K562 (cell line): ENCODE measurements around the gene IL17A. TPM values are rescaled to one million over a fixed set of nuclear protein-coding genes. Genes with fewer than 3 reads are reported as not detected.

ENCODE experiments used
- ATAC-seq: fragments of 200-7000 bp; cut with Tn5 transposase; 3 replicates; pipeline ENCODE4 v1.9.1; 2020; ENCODE audit warnings: moderate library complexity
- BruUV-seq: library from RNA; stranded (reverse); fragments of 400-500 nt; replicated peaks from 2 replicates; lab custom pipeline; 2021; lab: Mats Ljungman, UMichigan
- CTCF ChIA-PET: fragments of 300-600 bp; formaldehyde crosslinking; extraction: SDS; loops from one replicate; lab custom pipeline; 2021; ENCODE audit warnings: low intra/inter-chr PET ratio; lab: Yijun Ruan, JAX
- POLR2A ChIA-PET: fragments of 300-600, 350-650 bp; sonication (Branson Sonifier 250); formaldehyde crosslinking; extraction: SDS; loops from one replicate; lab custom pipeline; 2021; ENCODE audit warnings: antibody characterized with exemption, inconsistent platforms; lab: Yijun Ruan, JAX
- DNase-seq, 4 experiments: peaks; one replicate each; pipeline versions ENCODE4 v3.0.0 to v3.0.0-alpha.2; 2011 to 2018; ENCODE audit warnings: low spot score in 3 of 4, mixed read lengths in 3 of 4; ENCODE audit errors: extremely low read depth in 1 of 4
- FAIRE-seq: peaks from 2 replicates; lab custom pipeline; 2011; peaks lifted over from hg19 to GRCh38; lab: Jason Lieb, UNC
- H2AFZ ChIP-seq: 2 replicates; pipeline ENCODE4 v1.6.0; 2011; ENCODE audit warnings: low read depth, low read length, control low read depth, inconsistent platforms
- H3K27ac ChIP-seq: fragments of 200-600 bp; 3 replicates; pipeline ENCODE4 v1.8.0; 2011; ENCODE audit warnings: low read depth, mild to moderate bottlenecking, control low read depth, inconsistent platforms, low read length, moderate library complexity, mixed read lengths; ENCODE audit errors: extremely low read depth
- H3K27me3 ChIP-seq, 2 experiments: fragments of 300-600 bp in 1 of 2; 2 replicates in 1 of 2; 3 replicates in 1 of 2; pipeline versions ENCODE4 v1.6.0 to v1.8.0; 2011; ENCODE audit warnings: inconsistent platforms in 2 of 2, low read length in 2 of 2, mild to moderate bottlenecking in 1 of 2, mixed read lengths in 1 of 2, moderate library complexity in 1 of 2; ENCODE audit not compliant: control insufficient read depth in 2 of 2, insufficient read depth in 2 of 2
- H3K36me3 ChIP-seq: fragments of 300-600 bp; 3 replicates; pipeline ENCODE4 v1.8.0; 2011; ENCODE audit warnings: mild to moderate bottlenecking, low read length, inconsistent platforms; ENCODE audit not compliant: control insufficient read depth, insufficient read depth
- H3K4me1 ChIP-seq, 2 experiments: fragments of 200-600 bp in 1 of 2; replicated peaks in 1 of 2; 2 replicates in 1 of 2; 3 replicates in 1 of 2; pipeline versions ENCODE4 v1.5.1 to v1.8.0; 2011; ENCODE audit warnings: inconsistent platforms in 2 of 2, low read length in 2 of 2, mild to moderate bottlenecking in 1 of 2, mixed read lengths in 1 of 2, moderate library complexity in 1 of 2; ENCODE audit not compliant: control insufficient read depth in 2 of 2, insufficient read depth in 2 of 2
- H3K4me2 ChIP-seq: 2 replicates; pipeline ENCODE4 v1.6.1; 2011; ENCODE audit warnings: low read length, control low read depth, inconsistent platforms, mixed read lengths; ENCODE audit not compliant: insufficient read depth
- H3K4me3 ChIP-seq: fragments of 200-600 bp; sonication (generic), shearing (Covaris generic); 2 replicates; pipeline ENCODE4 v1.5.1; 2016; ENCODE audit warnings: control low read depth, inconsistent platforms
- H3K79me2 ChIP-seq: fragments of 200-600 bp; 3 replicates; pipeline ENCODE4 v1.8.0; 2011; ENCODE audit warnings: low read length, inconsistent platforms; ENCODE audit not compliant: control insufficient read depth, insufficient read depth
- H3K9ac ChIP-seq, 2 experiments: 2 replicates each; pipeline versions ENCODE4 v1.6.0 to v1.6.1; 2011; ENCODE audit warnings: low read depth in 2 of 2, low read length in 2 of 2, control low read depth in 1 of 2, inconsistent platforms in 1 of 2, mild to moderate bottlenecking in 1 of 2, mixed read lengths in 1 of 2; ENCODE audit not compliant: insufficient read depth in 1 of 2
- H3K9me1 ChIP-seq: one replicate; pipeline ENCODE4 v1.6.0; 2011; ENCODE audit warnings: inconsistent platforms, mild to moderate bottlenecking, low read length, moderate library complexity; ENCODE audit not compliant: control insufficient read depth, insufficient read depth
- H3K9me3 ChIP-seq: replicated peaks from 2 replicates; pipeline ENCODE4 v1.5.1; 2011; ENCODE audit warnings: low read depth, low read length, inconsistent platforms; ENCODE audit not compliant: control insufficient read depth, insufficient read depth
- H4K20me1 ChIP-seq: replicated peaks from 2 replicates; pipeline ENCODE4 v1.6.1; 2011; ENCODE audit warnings: low read length, inconsistent platforms, mixed read lengths; ENCODE audit not compliant: control insufficient read depth, insufficient read depth
- E2F3 ChIP-seq: fragments of 250-450 bp; sonication (Bioruptor Pico); IDR thresholded peaks from 2 replicates; pipeline ENCODE4 v1.4.0; 2020; ENCODE audit warnings: mild to moderate bottlenecking
- HDAC6 ChIP-seq: IDR thresholded peaks from 2 replicates; pipeline ENCODE4 v1.6.1; 2012; ENCODE audit warnings: low read depth, mild to moderate bottlenecking, control low read depth, inconsistent platforms, low read length, moderate library complexity
- HOXB6 ChIP-seq: fragments of 250-450 bp; sonication (Bioruptor Pico); IDR thresholded peaks from 2 replicates; pipeline ENCODE4 v1.5.1; 2022; ENCODE audit warnings: mild to moderate bottlenecking, borderline replicate concordance
- NBN ChIP-seq: fragments of 450-650 bp; IDR thresholded peaks from 2 replicates; pipeline ENCODE4 v1.6.1; 2016; ENCODE audit warnings: low read depth, mild to moderate bottlenecking
- PHF8 ChIP-seq: fragments of 200-600 bp; sonication (generic); IDR thresholded peaks from 2 replicates; pipeline ENCODE4 v1.6.1; 2012; ENCODE audit warnings: mixed run types, mild to moderate bottlenecking, inconsistent platforms, low read length, moderate library complexity, borderline replicate concordance
- RB1 ChIP-seq: fragments of 450-650 bp; IDR thresholded peaks from 2 replicates; pipeline ENCODE4 v1.6.1; 2017; ENCODE audit warnings: low read depth, mild to moderate bottlenecking
- STAG1 ChIP-seq: sonication (generic); formaldehyde crosslinking; IDR thresholded peaks from 2 replicates; pipeline ENCODE4 v1.5.0; 2020; ENCODE audit warnings: missing genetic modification reagents, borderline replicate concordance
- TGIF2 ChIP-seq: sonication (generic); formaldehyde crosslinking; IDR thresholded peaks from 2 replicates; pipeline ENCODE4 v1.8.1; 2022; ENCODE audit warnings: mild to moderate bottlenecking, missing genetic modification reagents, moderate library complexity
- U2AF1 ChIP-seq: fragments of 200-400 bp; formaldehyde crosslinking; optimal IDR thresholded peaks from 2 replicates; pipeline ENCODE3; 2017; ENCODE audit warnings: mild to moderate bottlenecking, low read depth, low read length, moderate library complexity
- ZBTB1 ChIP-seq: sonication (generic); formaldehyde crosslinking; IDR thresholded peaks from 2 replicates; pipeline ENCODE4 v1.8.1; 2023; ENCODE audit warnings: missing genetic modification reagents, low read depth, mild to moderate bottlenecking, borderline replicate concordance
- WGBS: fragments of 100-300 bp; shearing (Covaris generic); methylation state at CpG from one replicate; pipeline ENCODE4 v1.1.6; 2016; ENCODE audit warnings: low coverage, mixed read lengths; ENCODE audit not compliant: insufficient coverage; ENCODE audit errors: missing lambda C conversion rate; 5-methylcytosine and 5-hydroxymethylcytosine counted together
- in situ Hi-C: fragments of 300-500 bp; cut with MboI; formaldehyde crosslinking; loops from 4 replicates; pipeline ENCODE4 v1.15.0; 2018; ENCODE audit warnings: inconsistent platforms, mixed read lengths
- intact Hi-C: fragments of 100-400 bp; cut with micrococcal nuclease; formaldehyde crosslinking; loops from 2 replicates; pipeline ENCODE4 v1.14.2; 2022
- polyA plus RNA-seq, 8 experiments: library from polyadenylated mRNA; depleted of rRNA in 4 of 8; stranded (reverse) in 5 of 8; unstranded in 3 of 8; fragments of >200 nt; fragmentation: Nextera tagmentation in 2 of 8; fragmentation: Illumina TruSeq in 1 of 8; extraction: Ambion mirVana in 2 of 8; extraction: Trizol in 1 of 8; gene quantifications; 2 replicates each; pipeline versions ENCODE4 v1.2.1 to v1.2.3, GENCODE V29; 2011 to 2014; ENCODE audit warnings: inconsistent platforms in 1 of 8, missing spikeins in 1 of 8
- total RNA-seq, 7 experiments: library from RNA; depleted of rRNA in 6 of 7; stranded (reverse); fragments of >200 nt in 6 of 7; fragmentation: Illumina TruSeq in 2 of 7; extraction: Trizol in 2 of 7; gene quantifications; 2 replicates each; pipeline versions ENCODE4 v1.2.1 to v1.2.3, GENCODE V29; 2011 to 2021; ENCODE audit warnings: low replicate concordance in 1 of 7
- TF ChIP-seq, protein P1 (sequence below): sonication (generic); formaldehyde crosslinking; IDR thresholded peaks from 2 replicates; pipeline ENCODE4 v1.8.1; 2023; ENCODE audit warnings: mild to moderate bottlenecking, missing genetic modification reagents
- TF ChIP-seq, protein P2 (sequence below): fragments of 450-650 bp; IDR thresholded peaks from 2 replicates; pipeline ENCODE4 v1.6.1; 2016
- TF ChIP-seq, protein P3 (sequence below): fragments of 250-450 bp; sonication (Bioruptor Pico); IDR thresholded peaks from 2 replicates; pipeline ENCODE4 v1.5.0; 2020; ENCODE audit warnings: mild to moderate bottlenecking
- TF ChIP-seq, protein P4 (sequence below): fragments of 250-450 bp; sonication (Bioruptor Pico); IDR thresholded peaks from 2 replicates; pipeline ENCODE4 v1.4.0; 2020; ENCODE audit warnings: mild to moderate bottlenecking
- TF ChIP-seq, protein P5 (sequence below): sonication (generic); formaldehyde crosslinking; IDR thresholded peaks from 2 replicates; pipeline ENCODE4 v1.8.1; 2022; ENCODE audit warnings: missing genetic modification reagents

The IL17A gene
- total and polyA plus RNA-seq, 9 of the 15 experiments (the other 6 are each of a cell fraction or from before 2014, with no cell fraction given): not detected

DNA sequence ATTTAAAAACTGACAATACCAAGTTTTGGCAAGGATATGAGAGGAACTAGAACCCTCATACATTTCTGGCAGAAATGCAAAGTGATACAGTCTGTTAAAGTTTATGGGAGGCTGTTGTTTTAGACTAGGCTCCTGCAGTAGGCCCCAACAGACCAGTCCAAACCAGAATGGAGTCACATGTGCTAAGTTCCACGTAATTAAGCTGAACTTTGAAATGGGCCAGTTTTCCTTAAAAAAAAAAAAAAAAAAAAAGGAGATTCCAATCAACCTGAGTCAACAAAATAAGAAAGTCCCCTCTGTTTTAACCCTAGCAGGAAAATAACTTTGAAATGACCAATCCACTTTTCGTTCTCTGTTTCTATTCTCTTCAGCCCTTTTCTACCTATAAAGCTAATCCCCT, 31.6 kb downstream of the IL17A start:
- DNase-seq (no peak), FAIRE-seq (no peak), ATAC-seq (no peak)
- in situ Hi-C loops (no loop called here), intact Hi-C loops (no loop called here)
- Histone ChIP-seq H3K9me3 (no peaks in the 10 kb centered on the region), H3K27ac (no peak overlapping the region), H2AFZ (no peak overlapping the region), H3K27me3 (0 out of 5 replicates have a peak, but pooled peaks cover 0 to 5% of the 10 kb centered on the region in 2 experiments), H3K36me3 (no peaks in the 10 kb centered on the region), H3K9me1 (no peaks in the 10 kb centered on the region), H3K4me1 (no peaks in the 10 kb centered on the region), H4K20me1 (no peaks in the 10 kb centered on the region), H3K79me2 (no peaks in the 10 kb centered on the region), H3K4me3 (no peak overlapping the region), H3K4me2 (no peak overlapping the region), H3K9ac (no peak overlapping the region)
- ChIA-PET CTCF (no interaction called here), POLR2A (no interaction called here)
- WGBS: 0% methylated on average over 2 of the region's 2 CpGs
- no peak for TF ChIP-seq HOXB6 (CRISPR knock-in tag)
- TF ChIP-seq E2F3 (CRISPR knock-in tag): no peak
- no peak for TF ChIP-seq STAG1 (CRISPR knock-in tag)
- no peak for TF ChIP-seq RB1
- no peak for TF ChIP-seq NBN
- TF ChIP-seq, protein P1, sequence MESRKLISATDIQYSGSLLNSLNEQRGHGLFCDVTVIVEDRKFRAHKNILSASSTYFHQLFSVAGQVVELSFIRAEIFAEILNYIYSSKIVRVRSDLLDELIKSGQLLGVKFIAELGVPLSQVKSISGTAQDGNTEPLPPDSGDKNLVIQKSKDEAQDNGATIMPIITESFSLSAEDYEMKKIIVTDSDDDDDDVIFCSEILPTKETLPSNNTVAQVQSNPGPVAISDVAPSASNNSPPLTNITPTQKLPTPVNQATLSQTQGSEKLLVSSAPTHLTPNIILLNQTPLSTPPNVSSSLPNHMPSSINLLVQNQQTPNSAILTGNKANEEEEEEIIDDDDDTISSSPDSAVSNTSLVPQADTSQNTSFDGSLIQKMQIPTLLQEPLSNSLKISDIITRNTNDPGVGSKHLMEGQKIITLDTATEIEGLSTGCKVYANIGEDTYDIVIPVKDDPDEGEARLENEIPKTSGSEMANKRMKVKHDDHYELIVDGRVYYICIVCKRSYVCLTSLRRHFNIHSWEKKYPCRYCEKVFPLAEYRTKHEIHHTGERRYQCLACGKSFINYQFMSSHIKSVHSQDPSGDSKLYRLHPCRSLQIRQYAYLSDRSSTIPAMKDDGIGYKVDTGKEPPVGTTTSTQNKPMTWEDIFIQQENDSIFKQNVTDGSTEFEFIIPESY (CRISPR knock-in tag): no peak
- no peak for TF ChIP-seq U2AF1
- TF ChIP-seq, protein P2, sequence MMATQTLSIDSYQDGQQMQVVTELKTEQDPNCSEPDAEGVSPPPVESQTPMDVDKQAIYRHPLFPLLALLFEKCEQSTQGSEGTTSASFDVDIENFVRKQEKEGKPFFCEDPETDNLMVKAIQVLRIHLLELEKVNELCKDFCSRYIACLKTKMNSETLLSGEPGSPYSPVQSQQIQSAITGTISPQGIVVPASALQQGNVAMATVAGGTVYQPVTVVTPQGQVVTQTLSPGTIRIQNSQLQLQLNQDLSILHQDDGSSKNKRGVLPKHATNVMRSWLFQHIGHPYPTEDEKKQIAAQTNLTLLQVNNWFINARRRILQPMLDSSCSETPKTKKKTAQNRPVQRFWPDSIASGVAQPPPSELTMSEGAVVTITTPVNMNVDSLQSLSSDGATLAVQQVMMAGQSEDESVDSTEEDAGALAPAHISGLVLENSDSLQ: no peak
- no peak for TF ChIP-seq ZBTB1 (CRISPR knock-in tag)
- TF ChIP-seq PHF8: no peak
- TF ChIP-seq, protein P3, sequence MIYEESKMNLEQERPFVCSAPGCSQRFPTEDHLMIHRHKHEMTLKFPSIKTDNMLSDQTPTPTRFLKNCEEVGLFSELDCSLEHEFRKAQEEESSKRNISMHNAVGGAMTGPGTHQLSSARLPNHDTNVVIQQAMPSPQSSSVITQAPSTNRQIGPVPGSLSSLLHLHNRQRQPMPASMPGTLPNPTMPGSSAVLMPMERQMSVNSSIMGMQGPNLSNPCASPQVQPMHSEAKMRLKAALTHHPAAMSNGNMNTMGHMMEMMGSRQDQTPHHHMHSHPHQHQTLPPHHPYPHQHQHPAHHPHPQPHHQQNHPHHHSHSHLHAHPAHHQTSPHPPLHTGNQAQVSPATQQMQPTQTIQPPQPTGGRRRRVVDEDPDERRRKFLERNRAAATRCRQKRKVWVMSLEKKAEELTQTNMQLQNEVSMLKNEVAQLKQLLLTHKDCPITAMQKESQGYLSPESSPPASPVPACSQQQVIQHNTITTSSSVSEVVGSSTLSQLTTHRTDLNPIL (CRISPR knock-in tag): no peak
- TF ChIP-seq, protein P4, sequence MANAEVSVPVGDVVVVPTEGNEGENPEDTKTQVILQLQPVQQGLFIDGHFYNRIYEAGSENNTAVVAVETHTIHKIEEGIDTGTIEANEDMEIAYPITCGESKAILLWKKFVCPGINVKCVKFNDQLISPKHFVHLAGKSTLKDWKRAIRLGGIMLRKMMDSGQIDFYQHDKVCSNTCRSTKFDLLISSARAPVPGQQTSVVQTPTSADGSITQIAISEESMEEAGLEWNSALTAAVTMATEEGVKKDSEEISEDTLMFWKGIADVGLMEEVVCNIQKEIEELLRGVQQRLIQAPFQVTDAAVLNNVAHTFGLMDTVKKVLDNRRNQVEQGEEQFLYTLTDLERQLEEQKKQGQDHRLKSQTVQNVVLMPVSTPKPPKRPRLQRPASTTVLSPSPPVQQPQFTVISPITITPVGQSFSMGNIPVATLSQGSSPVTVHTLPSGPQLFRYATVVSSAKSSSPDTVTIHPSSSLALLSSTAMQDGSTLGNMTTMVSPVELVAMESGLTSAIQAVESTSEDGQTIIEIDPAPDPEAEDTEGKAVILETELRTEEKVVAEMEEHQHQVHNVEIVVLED (CRISPR knock-in tag): no peak
- TF ChIP-seq, protein P5, sequence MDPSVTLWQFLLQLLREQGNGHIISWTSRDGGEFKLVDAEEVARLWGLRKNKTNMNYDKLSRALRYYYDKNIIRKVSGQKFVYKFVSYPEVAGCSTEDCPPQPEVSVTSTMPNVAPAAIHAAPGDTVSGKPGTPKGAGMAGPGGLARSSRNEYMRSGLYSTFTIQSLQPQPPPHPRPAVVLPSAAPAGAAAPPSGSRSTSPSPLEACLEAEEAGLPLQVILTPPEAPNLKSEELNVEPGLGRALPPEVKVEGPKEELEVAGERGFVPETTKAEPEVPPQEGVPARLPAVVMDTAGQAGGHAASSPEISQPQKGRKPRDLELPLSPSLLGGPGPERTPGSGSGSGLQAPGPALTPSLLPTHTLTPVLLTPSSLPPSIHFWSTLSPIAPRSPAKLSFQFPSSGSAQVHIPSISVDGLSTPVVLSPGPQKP: no peak
- TF ChIP-seq HDAC6: no peak
- TF ChIP-seq TGIF2 (CRISPR knock-in tag): no peak
- no TSS peak for BruUV-seq
